ENCODE results near the gene ZNF821. TPM values are rescaled to one million over a fixed set of nuclear protein-coding genes. Genes with fewer than 3 reads are reported as not detected.

The ZNF821 gene
- total RNA-seq, 4 donors from 2014 or later: 1.3 to 10.1 (median 4.4) TPM

DNA sequence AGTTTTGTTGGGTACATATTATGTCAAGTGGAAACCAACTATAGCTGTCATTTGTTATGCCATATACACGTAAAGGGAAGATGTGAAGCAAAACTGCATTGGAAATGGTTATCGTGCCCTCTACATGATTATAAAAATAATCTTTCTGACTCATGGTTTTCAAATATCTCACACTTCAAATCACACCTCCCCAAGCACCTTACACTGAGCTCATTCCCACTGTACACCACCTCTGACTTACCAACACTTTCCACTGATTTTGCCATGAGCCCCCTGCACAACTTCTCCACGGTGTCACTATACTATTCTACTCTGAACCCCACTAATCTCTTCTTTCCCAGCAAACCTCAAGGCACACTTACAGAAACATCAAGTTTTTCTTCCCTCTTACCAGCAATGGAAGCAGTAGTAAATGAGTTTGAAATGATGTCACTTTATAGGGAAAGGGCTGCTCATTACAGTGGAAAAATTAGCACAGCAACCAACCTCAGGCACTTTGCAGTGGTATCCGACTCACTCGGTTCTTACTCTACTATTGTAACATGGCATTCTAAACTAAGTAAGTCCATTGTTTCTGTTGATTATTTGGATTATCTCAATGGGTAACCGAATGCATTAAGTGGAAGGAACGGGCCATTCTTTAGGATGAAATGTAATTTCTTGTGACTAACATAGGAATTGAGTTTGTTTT is 18.7 kb downstream of the ZNF821 start:
- no peak for DNase-seq (ENCODE audit: low spot score)
- no peak for TF ChIP-seq CTCF (IDR thresholded peaks at IDR 0.05)
- no peak for ATAC-seq (ENCODE audit: low FRiP score)

GRCh38 chr16:71863995-71864394 is 20.0 kb downstream of the ZNF821 start:
- no peak for TF ChIP-seq CTCF (IDR thresholded peaks at IDR 0.05)
- ATAC-seq (ENCODE audit: low FRiP score) (no peak), DNase-seq (ENCODE audit: low spot score) (no peak)

DNA sequence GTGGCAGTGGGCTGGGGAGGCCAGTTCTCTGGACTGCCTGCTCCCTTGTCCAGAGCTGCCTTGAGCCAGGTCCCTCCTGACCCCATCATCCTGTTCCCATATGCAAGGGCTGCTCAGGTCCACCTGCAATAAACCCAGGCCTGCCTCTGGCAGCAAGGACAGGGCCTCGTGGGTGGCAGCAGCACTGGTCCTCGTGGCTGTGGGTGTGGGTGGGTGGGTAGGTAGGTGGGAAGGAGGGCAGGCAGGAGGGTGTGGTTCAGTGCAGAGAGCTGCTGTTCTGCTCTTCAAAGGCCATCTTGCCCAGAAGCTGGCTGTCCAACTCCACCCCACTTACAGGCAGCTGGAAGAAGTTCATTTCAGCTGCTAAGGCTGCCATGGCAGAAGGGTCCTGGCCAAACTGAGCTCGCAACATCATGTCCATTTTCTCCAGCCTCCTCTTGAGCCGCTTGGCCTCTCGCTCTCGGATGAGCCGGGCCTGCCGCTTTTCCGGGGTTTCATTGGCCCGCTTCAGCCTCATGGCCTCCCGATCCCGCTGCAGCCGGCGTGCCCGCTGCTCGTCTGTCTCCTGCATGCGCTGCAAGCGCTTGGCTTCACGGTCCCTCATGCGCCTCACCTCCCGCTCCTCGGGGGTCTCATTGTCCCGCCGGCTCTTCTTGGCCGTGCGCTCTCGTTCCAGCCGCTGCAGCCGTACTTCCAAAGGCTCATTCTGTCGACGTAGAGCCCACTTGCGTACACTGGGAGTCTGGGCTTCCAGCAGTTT is 24.0 kb downstream of the ZNF821 start:
- TF ChIP-seq CTCF (IDR thresholded peaks at IDR 0.05): no peak
- DNase-seq (ENCODE audit: low spot score) (no peak), ATAC-seq (ENCODE audit: low FRiP score) (no peak)

DNA sequence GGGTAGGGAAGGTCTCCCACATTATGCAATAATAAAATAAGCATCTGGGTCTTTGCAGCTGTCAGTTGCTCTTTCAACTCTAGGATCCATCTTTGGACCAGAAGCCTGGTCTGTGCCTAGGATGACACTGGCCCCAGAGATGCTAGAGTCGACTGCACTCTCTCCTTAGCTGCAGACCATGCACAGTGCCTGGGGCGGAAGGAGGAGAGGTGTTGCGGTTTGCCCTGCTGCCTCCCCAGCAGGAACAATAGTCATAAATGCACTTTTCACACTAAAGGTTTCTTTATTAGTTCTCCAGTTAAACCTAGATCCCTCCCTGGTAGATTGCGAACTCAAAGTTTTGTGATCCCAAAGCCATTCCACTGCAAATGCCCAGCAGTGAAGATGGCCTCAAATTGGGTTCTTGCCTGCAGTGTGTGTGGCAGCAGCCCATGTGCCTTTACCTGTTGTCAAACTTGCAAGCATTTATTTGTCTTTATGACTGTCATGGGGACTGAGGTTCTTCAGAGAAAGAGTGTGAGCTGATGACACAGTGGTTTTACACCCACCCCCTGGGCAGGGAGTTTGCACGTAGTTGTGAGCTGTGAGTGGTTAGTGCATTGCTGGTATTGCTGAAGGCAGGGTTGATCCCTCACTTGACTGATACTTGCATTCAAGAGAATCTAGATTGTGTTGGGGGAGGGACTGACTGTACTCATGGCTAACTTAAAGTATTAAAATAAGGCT is 27.9 kb downstream of the ZNF821 start:
- ATAC-seq (ENCODE audit: low FRiP score) (no peak), DNase-seq (ENCODE audit: low spot score) (no peak)
- TF ChIP-seq CTCF (IDR thresholded peaks at IDR 0.05): no peak

- DNase-seq (ENCODE audit: low spot score) (no peak), ATAC-seq (ENCODE audit: low FRiP score) (no peak)
- no peak for TF ChIP-seq CTCF (IDR thresholded peaks at IDR 0.05)
These were observed 29.5 kb downstream of the ZNF821 start for GRCh38 chr16:71854369-71854948.

- ATAC-seq (ENCODE audit: low FRiP score) (no peak), DNase-seq (ENCODE audit: low spot score) (no peak)
- TF ChIP-seq CTCF (IDR thresholded peaks at IDR 0.05): no peak
These were observed 30.6 kb downstream of the ZNF821 start for GRCh38 chr16:71853413-71853812.

Data from omental fat pad (tissue), 4 donors.